ENCODE results near the gene MACROD2. TPM values are rescaled to one million over a fixed set of nuclear protein-coding genes. Genes with fewer than 3 reads are reported as not detected.

Gene MACROD2
- total RNA-seq, 2 donors from 2014 or later: 8.3 to 21.8 TPM

DNA sequence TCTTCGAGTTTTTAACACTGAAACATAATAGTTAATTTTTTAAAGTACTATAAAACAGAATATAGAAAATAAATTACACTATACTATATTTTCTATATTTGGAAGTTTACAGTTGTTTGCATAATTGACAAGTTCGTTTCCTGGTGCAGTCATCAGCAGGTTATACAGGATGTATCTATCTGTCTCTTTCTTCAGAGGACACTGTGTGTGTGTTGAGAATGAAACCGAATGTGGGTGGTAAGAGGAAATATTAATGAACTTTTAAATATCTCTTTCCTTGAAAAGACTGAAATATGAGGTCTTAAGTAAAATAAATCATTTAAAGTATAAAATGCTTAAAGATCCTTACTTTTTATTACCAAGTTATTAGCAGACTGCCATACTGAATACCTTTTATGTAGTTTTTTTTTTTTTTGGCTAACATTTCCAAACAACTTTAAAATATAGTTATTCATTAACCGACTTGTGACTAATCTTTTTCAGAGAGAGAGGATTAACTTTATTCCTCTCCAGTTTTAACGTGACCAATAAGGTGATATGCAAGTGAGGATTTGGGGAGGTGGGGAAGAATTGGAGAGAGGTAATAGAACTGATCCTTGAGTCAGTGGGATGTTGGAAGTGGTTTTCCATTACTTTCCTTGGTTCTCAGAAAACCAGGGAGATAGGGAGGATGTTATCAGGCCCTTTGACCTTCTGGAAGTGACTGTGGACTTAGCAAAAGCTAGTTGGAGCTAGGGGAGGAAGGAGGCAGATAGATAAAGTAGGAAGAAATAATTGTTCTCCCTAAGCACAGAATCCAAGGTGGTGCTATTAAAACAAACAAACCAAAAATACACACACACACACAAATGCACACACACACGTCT lies 722.1 kb downstream of the MACROD2 start:
- H3K27ac ChIP-seq: peak overlapping the region in 2 of 4 donors; percentile 15 to 16
- H3K27me3 ChIP-seq: no peaks in the 10 kb centered on the region
- TF ChIP-seq CTCF (IDR thresholded peaks at IDR 0.05): no peak
- TF ChIP-seq POLR2A (IDR thresholded peaks at IDR 0.05): no peak
- intact Hi-C loops (cut with DNase I): no loop called here
- peak; percentile 48 for ATAC-seq
- H3K4me3 ChIP-seq: no peak overlapping the region
- no peak for DNase-seq
- no peaks in the 10 kb centered on the region for H3K36me3 ChIP-seq (replicated peaks in 1 of 2; ENCODE audit: insufficient read depth in 1 of 2, low read depth in 2 of 2)
- peaks cover 14% of the 10 kb centered on the region for H3K4me1 ChIP-seq
- 35 to 36% methylated on average over 6 of the region's 6 CpGs for WGBS, 2 donors
- no peaks in the 10 kb centered on the region for H3K9me3 ChIP-seq

DNA sequence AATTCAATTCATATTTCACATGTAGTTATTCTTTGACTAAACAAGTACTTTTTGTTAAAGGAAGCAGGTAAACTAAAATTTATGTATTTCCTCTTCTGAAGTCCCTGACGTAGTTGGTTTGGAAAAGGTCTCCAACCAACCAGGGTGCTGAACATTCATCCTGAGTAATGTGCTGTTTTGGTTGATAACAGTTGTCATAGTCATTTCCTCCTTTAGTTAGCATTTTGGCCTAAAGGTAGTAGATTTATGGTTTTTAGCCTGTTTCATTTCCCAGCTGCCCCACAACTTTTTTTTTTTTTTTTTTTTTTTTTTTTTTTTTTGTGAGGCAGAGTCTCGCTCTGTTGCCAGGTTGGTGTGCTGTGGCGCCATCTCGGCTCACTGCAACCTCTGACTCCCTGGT lies 724.9 kb downstream of the MACROD2 start:
- Histone ChIP-seq H3K4me1 (peaks cover 8% of the 10 kb centered on the region), H3K4me3 (no peak overlapping the region), H3K27ac (no peak overlapping the region), H3K27me3 (no peaks in the 10 kb centered on the region), H3K9me3 (no peaks in the 10 kb centered on the region), H3K36me3 (replicated peaks in 1 of 2; ENCODE audit: insufficient read depth in 1 of 2, low read depth in 2 of 2) (no peaks in the 10 kb centered on the region)
- no peak for TF ChIP-seq POLR2A (IDR thresholded peaks at IDR 0.05)
- no peak for TF ChIP-seq CTCF (IDR thresholded peaks at IDR 0.05)
- 65 to 89% methylated on average over 4 of the region's 4 CpGs for WGBS, 2 donors
- DNase-seq (no peak), ATAC-seq (no peak)
- intact Hi-C loops (cut with DNase I): no loop called here

DNA sequence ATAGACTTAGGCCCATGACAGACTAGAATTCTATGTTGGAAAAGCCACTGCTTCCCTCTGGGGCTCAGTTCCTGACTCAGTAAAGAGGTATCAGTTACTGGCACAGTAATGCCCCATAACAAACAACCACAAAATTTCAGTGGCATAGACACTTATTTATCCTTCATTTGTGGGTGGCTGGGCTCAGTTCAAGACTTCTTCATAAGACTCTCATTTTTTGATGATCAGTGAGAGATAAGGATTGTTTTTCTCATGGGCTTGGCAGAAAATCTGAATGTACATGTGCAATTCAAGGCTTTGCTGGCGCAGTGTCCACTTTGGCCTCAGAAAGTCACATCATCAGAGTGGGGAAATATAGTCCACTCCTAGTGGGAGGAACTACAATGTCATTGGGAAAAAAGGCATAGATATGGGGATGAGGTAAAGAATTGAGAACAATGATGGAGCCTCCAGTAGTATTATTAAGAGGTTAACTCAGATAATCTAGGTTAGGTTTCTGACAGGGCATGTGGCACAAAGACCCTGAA lies 726.7 kb downstream of the MACROD2 start:
- Histone ChIP-seq H3K4me3 (no peak overlapping the region), H3K36me3 (replicated peaks in 1 of 2; ENCODE audit: insufficient read depth in 1 of 2, low read depth in 2 of 2) (no peaks in the 10 kb centered on the region), H3K27me3 (no peaks in the 10 kb centered on the region), H3K9me3 (no peaks in the 10 kb centered on the region), H3K4me1 (peaks cover 8% of the 10 kb centered on the region), H3K27ac (no peak overlapping the region)
- ATAC-seq (no peak), DNase-seq (no peak)
- no peak for TF ChIP-seq POLR2A (IDR thresholded peaks at IDR 0.05)
- TF ChIP-seq CTCF (IDR thresholded peaks at IDR 0.05): no peak
- intact Hi-C loops (cut with DNase I): no loop called here
- 93% methylated on average over 1 of the region's 1 CpG for WGBS, 2 donors

- Histone ChIP-seq H3K9me3 (no peaks in the 10 kb centered on the region), H3K4me1 (no peaks in the 10 kb centered on the region), H3K27me3 (no peaks in the 10 kb centered on the region), H3K27ac (no peak overlapping the region), H3K36me3 (replicated peaks in 1 of 2; ENCODE audit: insufficient read depth in 1 of 2, low read depth in 2 of 2) (no peaks in the 10 kb centered on the region), H3K4me3 (no peak overlapping the region)
- TF ChIP-seq POLR2A (IDR thresholded peaks at IDR 0.05): no peak
- no peak for ATAC-seq
- intact Hi-C loops (cut with DNase I): no loop called here
- no peak for DNase-seq
- WGBS, 2 donors: 86 to 88% methylated on average over 3 of the region's 3 CpGs
Observed at GRCh38 chr20:14723614-14724013, 728.3 kb downstream of the MACROD2 start.

DNA sequence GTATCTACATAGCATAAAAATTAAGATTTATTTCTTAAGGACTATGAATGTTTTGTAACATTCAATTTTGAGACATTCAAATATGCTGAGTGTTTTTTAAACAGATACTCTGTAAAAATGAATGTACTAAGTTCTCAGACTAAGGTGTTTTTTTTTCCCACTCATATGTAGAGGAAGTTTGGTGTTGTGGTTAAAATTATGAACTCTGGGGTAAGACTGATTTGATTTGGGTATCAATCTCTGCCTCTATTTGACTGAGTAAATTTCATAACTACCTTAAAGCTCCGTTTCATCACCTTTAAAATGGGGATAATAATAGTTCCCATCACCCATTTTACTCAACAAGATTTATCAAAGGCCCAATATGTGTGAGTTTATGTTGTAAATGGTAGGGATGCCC lies 728.7 kb downstream of the MACROD2 start:
- H3K36me3 ChIP-seq (replicated peaks in 1 of 2; ENCODE audit: insufficient read depth in 1 of 2, low read depth in 2 of 2): no peaks in the 10 kb centered on the region
- intact Hi-C loops (cut with DNase I): no loop called here
- 85% methylated on average over 1 of the region's 1 CpG for WGBS, 2 donors
- H3K27me3 ChIP-seq: no peaks in the 10 kb centered on the region
- DNase-seq (no peak), ATAC-seq (no peak)
- no peaks in the 10 kb centered on the region for H3K4me1 ChIP-seq
- no peak overlapping the region for H3K27ac ChIP-seq
- H3K4me3 ChIP-seq: no peak overlapping the region
- TF ChIP-seq POLR2A (IDR thresholded peaks at IDR 0.05): no peak
- TF ChIP-seq CTCF (IDR thresholded peaks at IDR 0.05): no peak
- no peaks in the 10 kb centered on the region for H3K9me3 ChIP-seq

Data from body of pancreas (tissue), 4 donors.